ENCODE data around the gene UNC13B.

The UNC13B gene

GRCh38 chr9:35211854-35212253 is 50.0 kb downstream of the UNC13B start:
- no peaks in the 10 kb centered on the region for H3K79me2 ChIP-seq (ENCODE audit: control insufficient read depth, insufficient read depth, low read length)
- H3K4ac ChIP-seq (ENCODE audit: low read depth, low read length), result no peak overlapping the region
- H3K36me3 ChIP-seq (ENCODE audit: control insufficient read depth, insufficient read depth, low read length), result no peaks in the 10 kb centered on the region
- H3K4me3 ChIP-seq (ENCODE audit: low read length), result no peak overlapping the region
- no peak overlapping the region for H2BK120ac ChIP-seq (ENCODE audit: low read depth, low read length)
- H3K27me3 ChIP-seq (ENCODE audit: insufficient read depth, low read length, poor library complexity), result no peaks in the 10 kb centered on the region
- no peak overlapping the region for H3K4me2 ChIP-seq (ENCODE audit: low read length)
- no CpG with 5 or more reads among the region's 4 CpGs for WGBS (ENCODE audit: extremely low coverage, insufficient coverage, low lambda C conversion rate)
- no peak overlapping the region for H2AK5ac ChIP-seq (ENCODE audit: low read length)
- no peak overlapping the region for H3K56ac ChIP-seq (ENCODE audit: low read length)
- H3K23ac ChIP-seq (ENCODE audit: low read length), result no peak overlapping the region
- no peak overlapping the region for H3K9ac ChIP-seq (ENCODE audit: low read length)
- no peak overlapping the region for H4K5ac ChIP-seq (ENCODE audit: low read length)
- no peak overlapping the region for H3K27ac ChIP-seq (ENCODE audit: low read depth, low read length)
- H2BK15ac ChIP-seq (replicated peaks; ENCODE audit: low read depth), result no peak overlapping the region
- DNase-seq, result no peak
- no peaks in the 10 kb centered on the region for H3K79me1 ChIP-seq (ENCODE audit: low read length)
- no peak overlapping the region for H3K18ac ChIP-seq (ENCODE audit: low read length)
- no peaks in the 10 kb centered on the region for H3K4me1 ChIP-seq (ENCODE audit: control insufficient read depth, low read depth, low read length)
- H2BK5ac ChIP-seq (ENCODE audit: low read length), result no peak overlapping the region
- no peak overlapping the region for H4K8ac ChIP-seq (ENCODE audit: low read depth, low read length)

- Histone ChIP-seq H2AK5ac (ENCODE audit: low read length) (no peak overlapping the region), H3K27ac (ENCODE audit: low read depth, low read length) (no peak overlapping the region), H3K36me3 (ENCODE audit: control insufficient read depth, insufficient read depth, low read length) (no peaks in the 10 kb centered on the region), H3K4ac (ENCODE audit: low read depth, low read length) (no peak overlapping the region), H3K27me3 (ENCODE audit: insufficient read depth, low read length, poor library complexity) (no peaks in the 10 kb centered on the region), H3K79me2 (ENCODE audit: control insufficient read depth, insufficient read depth, low read length) (no peaks in the 10 kb centered on the region), H4K5ac (ENCODE audit: low read length) (no peak overlapping the region), H3K4me2 (ENCODE audit: low read length) (no peak overlapping the region), H2BK15ac (replicated peaks; ENCODE audit: low read depth) (no peak overlapping the region), H3K4me1 (ENCODE audit: control insufficient read depth, low read depth, low read length) (no peaks in the 10 kb centered on the region), H3K23ac (ENCODE audit: low read length) (no peak overlapping the region), H3K18ac (ENCODE audit: low read length) (no peak overlapping the region), H2BK120ac (ENCODE audit: low read depth, low read length) (no peak overlapping the region), H2BK5ac (ENCODE audit: low read length) (no peak overlapping the region), H3K4me3 (ENCODE audit: low read length) (no peak overlapping the region), H3K56ac (ENCODE audit: low read length) (no peak overlapping the region), H4K8ac (ENCODE audit: low read depth, low read length) (no peak overlapping the region), H3K79me1 (ENCODE audit: low read length) (peaks cover 3% of the 10 kb centered on the region), H3K9ac (ENCODE audit: low read length) (no peak overlapping the region)
- no CpG with 5 or more reads among the region's 6 CpGs for WGBS (ENCODE audit: extremely low coverage, insufficient coverage, low lambda C conversion rate)
- no peak for DNase-seq
These were observed 59.0 kb downstream of the UNC13B start for GRCh38 chr9:35220659-35221338.

- Histone ChIP-seq H3K23ac (ENCODE audit: low read length) (no peak overlapping the region), H3K4me2 (ENCODE audit: low read length) (no peak overlapping the region), H3K79me2 (ENCODE audit: control insufficient read depth, insufficient read depth, low read length) (no peaks in the 10 kb centered on the region), H3K4ac (ENCODE audit: low read depth, low read length) (no peak overlapping the region), H2BK15ac (replicated peaks; ENCODE audit: low read depth) (no peak overlapping the region), H3K27me3 (ENCODE audit: insufficient read depth, low read length, poor library complexity) (no peaks in the 10 kb centered on the region), H3K4me1 (ENCODE audit: control insufficient read depth, low read depth, low read length) (no peaks in the 10 kb centered on the region), H3K36me3 (ENCODE audit: control insufficient read depth, insufficient read depth, low read length) (no peaks in the 10 kb centered on the region), H4K5ac (ENCODE audit: low read length) (no peak overlapping the region), H3K79me1 (ENCODE audit: low read length) (peaks cover 3% of the 10 kb centered on the region), H3K4me3 (ENCODE audit: low read length) (no peak overlapping the region), H2AK5ac (ENCODE audit: low read length) (no peak overlapping the region), H4K8ac (ENCODE audit: low read depth, low read length) (no peak overlapping the region), H3K27ac (ENCODE audit: low read depth, low read length) (no peak overlapping the region), H3K56ac (ENCODE audit: low read length) (no peak overlapping the region), H3K18ac (ENCODE audit: low read length) (no peak overlapping the region), H3K9ac (ENCODE audit: low read length) (no peak overlapping the region), H2BK120ac (ENCODE audit: low read depth, low read length) (no peak overlapping the region), H2BK5ac (ENCODE audit: low read length) (no peak overlapping the region)
- no peak for DNase-seq
- WGBS (ENCODE audit: extremely low coverage, insufficient coverage, low lambda C conversion rate), result no CpG with 5 or more reads among the region's 5 CpGs
These were observed 63.9 kb downstream of the UNC13B start for GRCh38 chr9:35225677-35226076.

- H2AK5ac ChIP-seq (ENCODE audit: low read length), result no peak overlapping the region
- no peak overlapping the region for H2BK120ac ChIP-seq (ENCODE audit: low read depth, low read length)
- H2BK5ac ChIP-seq (ENCODE audit: low read length), result no peak overlapping the region
- H3K79me2 ChIP-seq (ENCODE audit: control insufficient read depth, insufficient read depth, low read length), result no peaks in the 10 kb centered on the region
- no peak overlapping the region for H3K9ac ChIP-seq (ENCODE audit: low read length)
- no peak overlapping the region for H4K8ac ChIP-seq (ENCODE audit: low read depth, low read length)
- no peaks in the 10 kb centered on the region for H3K36me3 ChIP-seq (ENCODE audit: control insufficient read depth, insufficient read depth, low read length)
- no peak overlapping the region for H3K27ac ChIP-seq (ENCODE audit: low read depth, low read length)
- H3K27me3 ChIP-seq (ENCODE audit: insufficient read depth, low read length, poor library complexity), result no peaks in the 10 kb centered on the region
- H3K4me2 ChIP-seq (ENCODE audit: low read length), result no peak overlapping the region
- H3K4ac ChIP-seq (ENCODE audit: low read depth, low read length), result no peak overlapping the region
- H4K5ac ChIP-seq (ENCODE audit: low read length), result no peak overlapping the region
- WGBS (ENCODE audit: extremely low coverage, insufficient coverage, low lambda C conversion rate), result no CpG with 5 or more reads among the region's 3 CpGs
- no peak overlapping the region for H3K23ac ChIP-seq (ENCODE audit: low read length)
- no peak overlapping the region for H3K18ac ChIP-seq (ENCODE audit: low read length)
- no peak for DNase-seq
- no peak overlapping the region for H2BK15ac ChIP-seq (replicated peaks; ENCODE audit: low read depth)
- no peaks in the 10 kb centered on the region for H3K4me1 ChIP-seq (ENCODE audit: control insufficient read depth, low read depth, low read length)
- H3K4me3 ChIP-seq (ENCODE audit: low read length), result no peak overlapping the region
- H3K56ac ChIP-seq (ENCODE audit: low read length), result no peak overlapping the region
- peaks cover 3% of the 10 kb centered on the region for H3K79me1 ChIP-seq (ENCODE audit: low read length)
These were observed 64.8 kb downstream of the UNC13B start for GRCh38 chr9:35226651-35227050.

GRCh38 chr9:35227284-35227683 is 65.5 kb downstream of the UNC13B start:
- H3K23ac ChIP-seq (ENCODE audit: low read length), result no peak overlapping the region
- H4K8ac ChIP-seq (ENCODE audit: low read depth, low read length), result no peak overlapping the region
- H3K18ac ChIP-seq (ENCODE audit: low read length), result no peak overlapping the region
- H3K27me3 ChIP-seq (ENCODE audit: insufficient read depth, low read length, poor library complexity), result no peaks in the 10 kb centered on the region
- H3K79me1 ChIP-seq (ENCODE audit: low read length), result peaks cover 3% of the 10 kb centered on the region
- H3K4ac ChIP-seq (ENCODE audit: low read depth, low read length), result no peak overlapping the region
- H3K56ac ChIP-seq (ENCODE audit: low read length), result no peak overlapping the region
- H2BK15ac ChIP-seq (replicated peaks; ENCODE audit: low read depth), result no peak overlapping the region
- H3K9ac ChIP-seq (ENCODE audit: low read length), result no peak overlapping the region
- DNase-seq, result no peak
- H2AK5ac ChIP-seq (ENCODE audit: low read length), result no peak overlapping the region
- H2BK120ac ChIP-seq (ENCODE audit: low read depth, low read length), result no peak overlapping the region
- no peak overlapping the region for H2BK5ac ChIP-seq (ENCODE audit: low read length)
- H3K79me2 ChIP-seq (ENCODE audit: control insufficient read depth, insufficient read depth, low read length), result no peaks in the 10 kb centered on the region
- WGBS (ENCODE audit: extremely low coverage, insufficient coverage, low lambda C conversion rate), result no CpG with 5 or more reads among the region's 3 CpGs
- no peak overlapping the region for H3K4me3 ChIP-seq (ENCODE audit: low read length)
- H3K36me3 ChIP-seq (ENCODE audit: control insufficient read depth, insufficient read depth, low read length), result no peaks in the 10 kb centered on the region
- no peak overlapping the region for H4K5ac ChIP-seq (ENCODE audit: low read length)
- no peaks in the 10 kb centered on the region for H3K4me1 ChIP-seq (ENCODE audit: control insufficient read depth, low read depth, low read length)
- no peak overlapping the region for H3K4me2 ChIP-seq (ENCODE audit: low read length)
- H3K27ac ChIP-seq (ENCODE audit: low read depth, low read length), result no peak overlapping the region

Measured in mesendoderm (in vitro differentiated cells).